HG03558 (cell line): ENCODE results near the gene TMPRSS11A.

Experiments used
- ATAC-seq: cut with Tn5 transposase; IDR thresholded peaks from one replicate; pipeline ENCODE4 v1.9.1; 2021; ENCODE audit warnings: moderate number of reproducible peaks; ENCODE audit not compliant: unreplicated experiment; ENCODE audit errors: extremely low read depth

The TMPRSS11A gene

GRCh38 chr4:67879486-67879885, 83.8 kb downstream of the TMPRSS11A start:
- no peak for ATAC-seq

DNA sequence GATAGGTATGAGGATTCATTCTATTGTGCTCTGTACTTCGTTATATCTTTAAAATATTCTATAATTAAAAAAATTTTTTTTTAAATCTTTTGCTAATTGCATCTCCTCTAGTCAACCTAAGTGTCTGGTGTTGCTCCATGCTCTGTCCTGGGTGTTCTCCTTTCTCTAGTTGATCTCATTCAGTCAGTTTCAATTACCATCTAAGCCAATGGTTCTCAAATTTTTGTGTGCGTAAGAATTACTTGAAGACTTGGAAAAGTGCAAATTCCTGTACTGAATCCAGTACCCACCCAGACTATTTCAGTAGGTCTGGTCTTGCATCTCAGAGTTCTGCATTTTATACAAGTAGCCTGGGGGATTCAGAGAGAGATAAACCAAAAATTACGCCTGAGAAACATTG, 86.2 kb downstream of the TMPRSS11A start:
- no peak for ATAC-seq

DNA sequence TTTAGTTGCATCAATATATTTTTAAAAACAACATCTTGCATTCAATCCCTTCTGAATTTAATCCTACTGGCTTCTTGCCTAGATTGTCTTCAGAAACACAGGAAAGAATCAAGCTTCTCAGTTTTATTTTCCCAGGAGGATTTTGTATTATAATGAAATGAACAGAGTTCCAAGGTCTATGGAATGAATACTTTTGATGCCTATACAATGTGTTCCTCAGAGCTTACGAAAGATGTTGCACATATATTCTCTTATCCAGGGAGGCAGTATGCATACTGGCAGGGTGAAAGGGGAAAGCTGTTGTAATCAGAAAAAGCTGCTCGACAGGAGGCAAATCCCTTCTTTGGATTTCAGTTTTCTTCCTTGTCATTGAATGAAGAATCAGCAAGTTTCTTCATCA, 88.3 kb downstream of the TMPRSS11A start:
- no peak for ATAC-seq

- no peak for ATAC-seq
Observed at GRCh38 chr4:67873116-67873515, 90.2 kb downstream of the TMPRSS11A start.

- peak; percentile 94 for ATAC-seq
Observed at GRCh38 chr4:67871867-67872266, 91.4 kb downstream of the TMPRSS11A start.

DNA sequence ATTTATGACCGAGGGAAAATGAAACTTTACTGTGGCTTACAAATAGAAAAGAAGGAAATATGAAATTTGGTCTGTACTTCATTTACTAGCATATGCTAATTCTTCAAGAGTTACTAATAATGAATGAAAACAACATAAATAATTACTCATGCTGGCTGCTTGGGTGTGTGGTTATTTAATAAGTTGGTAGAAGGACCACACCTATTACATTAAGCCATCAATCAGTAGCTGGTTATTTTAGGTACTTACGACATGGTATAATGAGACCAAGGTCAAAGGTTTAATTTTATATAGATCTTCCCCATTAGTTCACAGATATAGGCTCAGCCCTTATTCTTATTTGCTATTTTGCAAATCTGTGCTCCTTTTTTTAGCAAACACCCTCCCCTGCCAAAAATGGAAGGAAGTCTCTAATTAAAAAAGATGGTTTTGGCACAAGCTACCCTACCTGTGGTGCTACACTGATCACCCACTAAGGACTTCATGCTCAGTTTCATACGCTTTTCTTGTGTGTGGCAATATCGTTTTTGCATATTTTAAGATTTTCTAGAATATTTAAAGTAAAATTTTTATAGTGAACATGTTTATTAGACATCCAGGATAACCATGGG, 93.6 kb downstream of the TMPRSS11A start:
- no peak for ATAC-seq

- ATAC-seq = no peak
Observed at GRCh38 chr4:67861513-67861912, 101.8 kb downstream of the TMPRSS11A start.
